Activated CD4-positive, CD25-positive, alpha-beta regulatory T cell treated with anti-CD3 and anti-CD28 coated beads, Interleukin-2, amount 50 U/mL, for 72 hours (primary cell): Measurements from ENCODE around the gene ZCCHC14.

ENCODE experiments used
- DNase-seq: peaks from one replicate; pipeline ENCODE4 v3.0.0; 2021

Gene ZCCHC14

DNA sequence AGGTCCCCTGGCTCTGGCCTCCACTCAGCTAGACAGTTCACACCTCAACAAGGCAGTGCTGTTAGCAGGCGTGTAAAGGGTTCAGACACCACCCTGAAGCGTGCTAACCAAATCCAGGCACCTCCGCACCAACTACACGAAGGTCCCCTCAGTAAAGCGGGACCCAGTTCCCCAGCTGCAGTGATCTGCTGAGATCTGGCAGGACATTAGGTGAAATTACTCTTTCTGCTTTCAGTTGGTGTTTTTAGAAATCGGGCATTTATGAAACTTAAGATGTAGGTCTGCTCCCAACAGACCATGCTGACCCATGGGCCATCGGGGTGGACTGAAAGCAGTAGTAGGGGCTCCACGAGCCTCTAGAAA, 136.4 kb downstream of the ZCCHC14 start:
- no peak for DNase-seq
